ENCODE measurements around the gene CLMP.

CLMP gene

GRCh38 chr11:123231777-123232176, 36.7 kb upstream of the CLMP start:
- Histone ChIP-seq H3K9me3 (ENCODE audit: insufficient read depth, low read depth, low read length) (no peaks in the 10 kb centered on the region), H3K4me3 (ENCODE audit: low read length) (no peak overlapping the region), H3K36me3 (ENCODE audit: insufficient read depth, low read depth, low read length) (no peaks in the 10 kb centered on the region), H3K27me3 (ENCODE audit: insufficient read depth, low read length) (no peaks in the 10 kb centered on the region), H3K4me1 (ENCODE audit: insufficient read depth, low read length) (peaks cover 10% of the 10 kb centered on the region; the same call in 1 of the 2 replicates), H3K27ac (ENCODE audit: low read length) (no peak overlapping the region), H3K9ac (ENCODE audit: low read depth, low read length) (no peak overlapping the region)

GRCh38 chr11:123231256-123231655, 36.2 kb upstream of the CLMP start:
- H3K27ac ChIP-seq (ENCODE audit: low read length): no peak overlapping the region
- no peak overlapping the region for H3K4me3 ChIP-seq (ENCODE audit: low read length)
- H3K9ac ChIP-seq (ENCODE audit: low read depth, low read length): no peak overlapping the region
- H3K9me3 ChIP-seq (ENCODE audit: insufficient read depth, low read depth, low read length): no peaks in the 10 kb centered on the region
- H3K4me1 ChIP-seq (ENCODE audit: insufficient read depth, low read length): peaks cover 10% of the 10 kb centered on the region; the same call in 1 of the 2 replicates
- no peaks in the 10 kb centered on the region for H3K27me3 ChIP-seq (ENCODE audit: insufficient read depth, low read length)
- H3K36me3 ChIP-seq (ENCODE audit: insufficient read depth, low read depth, low read length): no peaks in the 10 kb centered on the region

- no peak overlapping the region for H3K9ac ChIP-seq (ENCODE audit: low read depth, low read length)
- H3K36me3 ChIP-seq (ENCODE audit: insufficient read depth, low read depth, low read length): no peaks in the 10 kb centered on the region
- no peak overlapping the region for H3K27ac ChIP-seq (ENCODE audit: low read length)
- no peak overlapping the region for H3K4me3 ChIP-seq (ENCODE audit: low read length)
- no peaks in the 10 kb centered on the region for H3K27me3 ChIP-seq (ENCODE audit: insufficient read depth, low read length)
- peaks cover 10% of the 10 kb centered on the region; the same call in 1 of the 2 replicates for H3K4me1 ChIP-seq (ENCODE audit: insufficient read depth, low read length)
- no peaks in the 10 kb centered on the region for H3K9me3 ChIP-seq (ENCODE audit: insufficient read depth, low read depth, low read length)
These were observed 35.3 kb upstream of the CLMP start for GRCh38 chr11:123230346-123230745.

GRCh38 chr11:123228496-123229163, 33.6 kb upstream of the CLMP start:
- H3K9me3 ChIP-seq (ENCODE audit: insufficient read depth, low read depth, low read length): no peaks in the 10 kb centered on the region
- H3K36me3 ChIP-seq (ENCODE audit: insufficient read depth, low read depth, low read length): no peaks in the 10 kb centered on the region
- H3K4me3 ChIP-seq (ENCODE audit: low read length): no peak overlapping the region
- H3K4me1 ChIP-seq (ENCODE audit: insufficient read depth, low read length): peaks cover 10% of the 10 kb centered on the region; the same call in 1 of the 2 replicates
- no peak overlapping the region for H3K9ac ChIP-seq (ENCODE audit: low read depth, low read length)
- H3K27me3 ChIP-seq (ENCODE audit: insufficient read depth, low read length): no peaks in the 10 kb centered on the region
- H3K27ac ChIP-seq (ENCODE audit: low read length): no peak overlapping the region

GRCh38 chr11:123227763-123228495, 32.9 kb upstream of the CLMP start:
- H3K9ac ChIP-seq (ENCODE audit: low read depth, low read length): no peak overlapping the region
- no peaks in the 10 kb centered on the region for H3K9me3 ChIP-seq (ENCODE audit: insufficient read depth, low read depth, low read length)
- H3K4me1 ChIP-seq (ENCODE audit: insufficient read depth, low read length): peaks cover 10% of the 10 kb centered on the region; the same call in 1 of the 2 replicates

GRCh38 chr11:123221584-123221983, 26.5 kb upstream of the CLMP start:
- H3K4me1 ChIP-seq (ENCODE audit: insufficient read depth, low read length): peaks cover 10% of the 10 kb centered on the region; the same call in 1 of the 2 replicates
- H3K27me3 ChIP-seq (ENCODE audit: insufficient read depth, low read length): no peaks in the 10 kb centered on the region
- H3K9me3 ChIP-seq (ENCODE audit: insufficient read depth, low read depth, low read length): no peaks in the 10 kb centered on the region
- H3K36me3 ChIP-seq (ENCODE audit: insufficient read depth, low read depth, low read length): no peaks in the 10 kb centered on the region
- H3K9ac ChIP-seq (ENCODE audit: low read depth, low read length): no peak overlapping the region
- H3K4me3 ChIP-seq (ENCODE audit: low read length): no peak overlapping the region
- no peak overlapping the region for H3K27ac ChIP-seq (ENCODE audit: low read length)

More at GRCh38 chr11:123227763-123228495, 32.9 kb upstream of the CLMP start:
- H3K27me3 ChIP-seq (ENCODE audit: insufficient read depth, low read length): no peaks in the 10 kb centered on the region
- no peak overlapping the region for H3K4me3 ChIP-seq (ENCODE audit: low read length)
- H3K27ac ChIP-seq (ENCODE audit: low read length): no peak overlapping the region
- H3K36me3 ChIP-seq (ENCODE audit: insufficient read depth, low read depth, low read length): no peaks in the 10 kb centered on the region

- no peak overlapping the region for H3K4me3 ChIP-seq (ENCODE audit: low read length)
- no peaks in the 10 kb centered on the region for H3K9me3 ChIP-seq (ENCODE audit: insufficient read depth, low read depth, low read length)
- H3K27ac ChIP-seq (ENCODE audit: low read length): no peak overlapping the region
- H3K4me1 ChIP-seq (ENCODE audit: insufficient read depth, low read length): peaks cover 12% of the 10 kb centered on the region; the same call in 1 of the 2 replicates
- H3K9ac ChIP-seq (ENCODE audit: low read depth, low read length): no peak overlapping the region
- no peaks in the 10 kb centered on the region for H3K27me3 ChIP-seq (ENCODE audit: insufficient read depth, low read length)
- no peaks in the 10 kb centered on the region for H3K36me3 ChIP-seq (ENCODE audit: insufficient read depth, low read depth, low read length)
These were observed 26.1 kb upstream of the CLMP start for GRCh38 chr11:123221096-123221561.

GRCh38 chr11:123219066-123219690, 24.1 kb upstream of the CLMP start:
- H3K9ac ChIP-seq (ENCODE audit: low read depth, low read length): no peak overlapping the region

GRCh38 chr11:123218451-123218850, 23.4 kb upstream of the CLMP start:
- H3K4me1 ChIP-seq (ENCODE audit: insufficient read depth, low read length): peaks cover 12% of the 10 kb centered on the region; the same call in 1 of the 2 replicates
- no peaks in the 10 kb centered on the region for H3K9me3 ChIP-seq (ENCODE audit: insufficient read depth, low read depth, low read length)
- H3K27ac ChIP-seq (ENCODE audit: low read length): no peak overlapping the region
- no peak overlapping the region for H3K4me3 ChIP-seq (ENCODE audit: low read length)
- H3K9ac ChIP-seq (ENCODE audit: low read depth, low read length): peak overlapping the region; percentile 7; the same call in 1 of the 2 replicates
- H3K36me3 ChIP-seq (ENCODE audit: insufficient read depth, low read depth, low read length): no peaks in the 10 kb centered on the region
- H3K27me3 ChIP-seq (ENCODE audit: insufficient read depth, low read length): no peaks in the 10 kb centered on the region

More at GRCh38 chr11:123219066-123219690, 24.1 kb upstream of the CLMP start:
- no peaks in the 10 kb centered on the region for H3K36me3 ChIP-seq (ENCODE audit: insufficient read depth, low read depth, low read length)
- no peaks in the 10 kb centered on the region for H3K27me3 ChIP-seq (ENCODE audit: insufficient read depth, low read length)
- peaks cover 12% of the 10 kb centered on the region; the same call in 1 of the 2 replicates for H3K4me1 ChIP-seq (ENCODE audit: insufficient read depth, low read length)
- H3K4me3 ChIP-seq (ENCODE audit: low read length): no peak overlapping the region
- no peak overlapping the region for H3K27ac ChIP-seq (ENCODE audit: low read length)
- H3K9me3 ChIP-seq (ENCODE audit: insufficient read depth, low read depth, low read length): no peaks in the 10 kb centered on the region

GRCh38 chr11:123217897-123218296, 22.8 kb upstream of the CLMP start:
- no peaks in the 10 kb centered on the region for H3K27me3 ChIP-seq (ENCODE audit: insufficient read depth, low read length)
- peak overlapping the region; percentile 7; the same call in 1 of the 2 replicates for H3K9ac ChIP-seq (ENCODE audit: low read depth, low read length)
- peak overlapping the region; percentile 8 for H3K27ac ChIP-seq (ENCODE audit: low read length)
- H3K9me3 ChIP-seq (ENCODE audit: insufficient read depth, low read depth, low read length): no peaks in the 10 kb centered on the region
- no peak overlapping the region for H3K4me3 ChIP-seq (ENCODE audit: low read length)
- peaks cover 12% of the 10 kb centered on the region; the same call in 1 of the 2 replicates for H3K4me1 ChIP-seq (ENCODE audit: insufficient read depth, low read length)
- no peaks in the 10 kb centered on the region for H3K36me3 ChIP-seq (ENCODE audit: insufficient read depth, low read depth, low read length)

GRCh38 chr11:123216249-123216648, 21.2 kb upstream of the CLMP start:
- H3K27me3 ChIP-seq (ENCODE audit: insufficient read depth, low read length): no peaks in the 10 kb centered on the region
- H3K9ac ChIP-seq (ENCODE audit: low read depth, low read length): no peak overlapping the region
- no peak overlapping the region for H3K27ac ChIP-seq (ENCODE audit: low read length)
- H3K4me1 ChIP-seq (ENCODE audit: insufficient read depth, low read length): peaks cover 17% of the 10 kb centered on the region; the same call in 1 of the 2 replicates
- no peaks in the 10 kb centered on the region for H3K36me3 ChIP-seq (ENCODE audit: insufficient read depth, low read depth, low read length)
- H3K4me3 ChIP-seq (ENCODE audit: low read length): no peak overlapping the region
- H3K9me3 ChIP-seq (ENCODE audit: insufficient read depth, low read depth, low read length): no peaks in the 10 kb centered on the region

Data from iPS-20b (cell line).